Stimulated activated naive B cell treated with anti-CD40 and anti-IgM and Interleukin-4, amounts not matched to agents 10 μg/mL and 1 μg/mL and 100 μg/mL, for 72 hours (primary cell): ENCODE results near the gene CACNA1C.

ENCODE experiments used
- ATAC-seq, 2 donors: fragments of 150-1000 bp; cut with Tn5 transposase; replicated peaks; 2 replicates each; pipeline ENCODE4 v1.10.0; 2021; ENCODE audit warnings: moderate library complexity in 1 of 2
- DNase-seq: peaks from one replicate; pipeline ENCODE4 v3.0.0; 2021
- H3K27ac Mint-ChIP-seq: one replicate; pipeline ENCODE4 v1.8.0; 2022; ENCODE audit warnings: mild to moderate bottlenecking, mixed read lengths
- H3K27me3 Mint-ChIP-seq, 2 donors: one replicate each; pipeline ENCODE4 v1.8.0; 2022; ENCODE audit warnings: mixed read lengths in 2 of 2
- H3K36me3 Mint-ChIP-seq, 2 donors: one replicate each; pipeline ENCODE4 v1.8.0; 2022; ENCODE audit warnings: mixed read lengths in 2 of 2, mild to moderate bottlenecking in 1 of 2
- H3K4me1 Mint-ChIP-seq, 2 donors: one replicate each; pipeline ENCODE4 v1.8.0; 2022; ENCODE audit warnings: mixed read lengths in 2 of 2, mild to moderate bottlenecking in 1 of 2
- H3K4me3 Mint-ChIP-seq, 2 donors: one replicate each; pipeline ENCODE4 v1.8.0; 2022; ENCODE audit warnings: mild to moderate bottlenecking in 2 of 2, mixed read lengths in 2 of 2, moderate library complexity in 1 of 2
- H3K9me3 Mint-ChIP-seq, 2 donors: one replicate each; pipeline ENCODE4 v1.8.0; 2022; ENCODE audit warnings: mixed read lengths in 2 of 2, mild to moderate bottlenecking in 1 of 2

The CACNA1C gene

DNA sequence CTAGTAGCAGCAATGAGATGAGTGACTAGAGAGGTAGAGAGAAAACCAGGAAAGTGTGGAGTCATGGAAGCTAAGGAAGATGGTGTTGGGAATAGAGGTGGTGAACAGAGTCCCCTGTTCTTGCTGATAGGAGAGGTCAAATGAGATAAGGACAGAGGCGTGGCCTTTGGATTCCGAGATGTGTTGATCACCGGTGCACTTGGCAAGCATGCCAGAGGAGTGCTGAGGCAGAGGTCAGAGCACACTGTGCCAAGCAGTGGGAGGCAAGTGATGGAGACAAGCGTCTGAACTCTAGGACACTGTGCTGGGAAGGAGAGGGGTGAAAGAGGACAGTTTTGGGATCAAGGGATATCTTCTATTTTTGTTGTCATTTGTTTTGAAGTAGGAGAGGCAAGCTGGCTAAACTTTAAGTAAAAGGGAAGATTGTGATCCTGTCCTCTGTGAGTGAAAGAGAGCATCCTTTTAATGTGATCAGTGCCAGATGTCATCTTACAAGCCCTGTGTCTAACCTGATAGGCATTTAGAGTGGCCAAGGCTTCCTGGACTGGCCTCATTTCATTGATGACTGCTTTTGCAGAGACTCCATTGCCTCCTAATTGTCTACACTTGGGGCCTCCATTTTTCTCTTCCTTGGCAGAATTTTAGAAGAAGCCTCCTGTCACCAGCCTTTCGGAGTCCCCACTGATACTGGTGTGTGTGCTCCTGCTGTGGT, 336.4 kb downstream of the CACNA1C start:
- ATAC-seq, result no peak
- Mint-ChIP-seq H3K4me1 (no peaks in the 10 kb centered on the region), H3K9me3 (no peaks in the 10 kb centered on the region), H3K36me3 (no peaks in the 10 kb centered on the region), H3K4me3 (no peak overlapping the region), H3K27ac (no peak overlapping the region), H3K27me3 (peaks cover 0 to 12% of the 10 kb centered on the region in 2 donors)
- DNase-seq, result no peak

DNA sequence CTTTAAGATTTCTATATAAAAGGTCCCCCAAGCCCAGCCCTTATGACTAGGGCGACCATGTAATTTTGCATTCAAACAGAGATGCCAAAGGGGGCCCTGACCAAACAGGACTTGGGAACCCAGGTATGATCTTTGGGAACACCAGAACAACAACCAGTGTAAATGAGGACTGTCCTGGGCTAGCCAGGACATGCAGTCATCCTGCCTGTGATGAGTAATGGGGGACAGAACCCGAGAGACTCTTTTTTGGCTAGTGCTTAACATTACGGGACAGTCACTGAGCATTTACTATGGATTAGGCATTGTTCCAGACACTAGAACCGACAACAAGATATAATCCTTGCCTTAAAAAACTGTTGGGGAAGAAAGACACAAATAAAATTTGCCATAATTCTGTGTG, 337.3 kb downstream of the CACNA1C start:
- ATAC-seq (no peak), DNase-seq (no peak)
- no peaks in the 10 kb centered on the region for H3K4me1 Mint-ChIP-seq
- no peak overlapping the region for H3K4me3 Mint-ChIP-seq
- H3K27ac Mint-ChIP-seq, result peak overlapping the region; percentile 1
- no peaks in the 10 kb centered on the region for H3K9me3 Mint-ChIP-seq
- peaks cover 0 to 12% of the 10 kb centered on the region in 2 donors for H3K27me3 Mint-ChIP-seq
- no peaks in the 10 kb centered on the region for H3K36me3 Mint-ChIP-seq

DNA sequence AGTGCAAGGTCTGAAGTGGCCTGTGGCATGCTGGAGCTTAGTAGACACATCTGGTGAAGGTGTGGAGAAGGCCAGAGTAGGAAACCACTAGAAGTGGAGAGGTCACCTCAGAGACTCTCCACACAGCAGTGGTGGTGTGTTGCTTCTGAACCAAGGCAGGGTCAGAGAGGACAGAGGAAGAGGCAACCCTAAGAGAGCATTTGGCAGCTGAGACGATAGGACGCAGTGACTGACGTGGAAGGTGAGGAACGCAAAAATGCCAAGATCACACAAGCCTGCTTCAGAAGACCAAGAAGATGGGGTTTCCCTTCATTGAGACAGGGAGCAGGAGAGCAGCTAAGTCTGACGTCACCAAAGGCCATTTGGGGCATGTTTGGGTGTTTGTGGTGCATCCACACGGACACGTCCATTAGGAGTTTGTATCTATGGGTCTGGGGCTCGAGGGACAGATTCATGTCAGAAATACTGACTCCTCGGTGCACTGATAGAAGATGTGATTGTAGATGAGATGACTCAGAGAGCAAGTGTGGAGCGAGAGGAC, 338.1 kb downstream of the CACNA1C start:
- no peak overlapping the region for H3K4me3 Mint-ChIP-seq
- peaks cover 0 to 12% of the 10 kb centered on the region in 2 donors for H3K27me3 Mint-ChIP-seq
- H3K9me3 Mint-ChIP-seq, result no peaks in the 10 kb centered on the region
- ATAC-seq, result no peak
- no peak for DNase-seq
- H3K36me3 Mint-ChIP-seq, result no peaks in the 10 kb centered on the region
- no peaks in the 10 kb centered on the region for H3K4me1 Mint-ChIP-seq
- no peak overlapping the region for H3K27ac Mint-ChIP-seq

DNA sequence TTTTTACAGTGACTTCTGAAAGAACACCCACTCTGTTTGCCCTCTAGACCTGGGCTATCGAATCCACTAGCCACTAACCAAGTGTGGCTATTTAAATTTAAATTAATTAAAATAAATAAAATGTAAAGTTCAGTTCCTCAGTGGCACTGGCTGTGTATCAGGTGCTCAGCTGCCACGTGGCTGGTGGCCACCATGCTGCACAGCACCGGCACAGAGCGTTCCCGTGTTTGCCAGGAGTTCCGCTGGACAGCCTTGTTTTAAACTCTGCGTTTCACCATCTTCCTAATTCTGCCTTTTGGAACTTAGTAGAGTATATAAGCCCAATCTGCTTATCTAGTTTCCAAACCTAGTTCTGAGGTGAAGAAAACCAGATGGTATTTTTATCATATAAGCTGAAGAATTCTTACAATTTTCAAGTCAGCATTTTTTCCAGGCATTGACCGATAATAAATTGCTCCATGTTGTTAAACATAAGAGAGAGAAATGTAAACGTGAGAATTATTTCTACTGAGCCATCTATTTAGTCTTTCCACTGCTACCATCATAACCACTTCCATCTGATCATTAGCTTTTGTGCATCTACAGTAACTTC, 339.0 kb downstream of the CACNA1C start:
- no peaks in the 10 kb centered on the region for H3K9me3 Mint-ChIP-seq
- DNase-seq (no peak), ATAC-seq (no peak)
- no peak overlapping the region for H3K4me3 Mint-ChIP-seq
- H3K27ac Mint-ChIP-seq, result no peak overlapping the region
- H3K4me1 Mint-ChIP-seq, result no peaks in the 10 kb centered on the region
- peaks cover 0 to 12% of the 10 kb centered on the region in 2 donors for H3K27me3 Mint-ChIP-seq
- H3K36me3 Mint-ChIP-seq, result no peaks in the 10 kb centered on the region

DNA sequence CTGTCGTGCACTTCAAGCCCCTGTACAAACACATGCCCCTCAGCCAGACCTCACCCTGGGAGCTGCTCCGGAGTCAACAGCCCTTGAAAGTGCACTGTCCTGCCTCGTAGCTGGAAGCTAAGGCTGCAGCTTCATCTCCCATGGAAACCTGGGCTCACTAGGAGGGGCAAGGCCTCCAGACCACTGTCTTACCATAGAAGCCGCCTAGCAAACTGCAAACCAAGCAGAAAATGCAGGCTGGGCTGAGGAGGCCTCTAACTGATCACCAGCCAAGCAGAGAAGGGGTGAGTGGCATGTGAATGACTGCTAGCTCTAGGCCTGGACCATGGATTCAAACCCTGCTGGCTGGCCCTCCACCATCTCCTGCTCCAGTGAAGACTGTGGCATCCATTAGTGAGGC, 340.2 kb downstream of the CACNA1C start:
- no peak overlapping the region for H3K27ac Mint-ChIP-seq
- no peak overlapping the region for H3K4me3 Mint-ChIP-seq
- H3K36me3 Mint-ChIP-seq, result no peaks in the 10 kb centered on the region
- ATAC-seq, result no peak
- DNase-seq, result no peak
- peaks cover 0 to 12% of the 10 kb centered on the region in 2 donors for H3K27me3 Mint-ChIP-seq
- no peaks in the 10 kb centered on the region for H3K9me3 Mint-ChIP-seq
- H3K4me1 Mint-ChIP-seq, result no peaks in the 10 kb centered on the region

DNA sequence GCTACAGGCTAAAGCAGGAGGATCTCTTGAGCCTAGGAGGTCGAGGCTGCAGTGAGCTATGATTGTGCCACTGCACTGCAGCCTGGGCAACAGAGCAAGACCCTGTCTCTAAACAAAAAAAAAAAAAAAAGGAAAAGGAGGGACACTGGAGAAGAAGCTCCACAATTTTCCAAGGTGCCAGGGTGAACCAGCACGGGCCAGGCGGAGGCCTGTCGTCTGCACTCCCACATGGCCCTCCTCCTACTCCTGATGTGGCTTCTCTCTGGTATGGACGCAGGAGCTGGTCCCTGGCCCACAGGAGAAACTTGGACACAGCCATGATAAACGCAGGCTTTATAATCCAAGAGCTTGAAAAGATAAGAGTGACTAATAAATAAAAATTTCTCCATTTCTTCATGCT, 341.2 kb downstream of the CACNA1C start:
- Mint-ChIP-seq H3K27ac (no peak overlapping the region), H3K36me3 (no peaks in the 10 kb centered on the region), H3K4me1 (no peaks in the 10 kb centered on the region), H3K27me3 (peaks cover 0 to 12% of the 10 kb centered on the region in 2 donors), H3K4me3 (no peak overlapping the region), H3K9me3 (no peaks in the 10 kb centered on the region)
- ATAC-seq (no peak), DNase-seq (no peak)

DNA sequence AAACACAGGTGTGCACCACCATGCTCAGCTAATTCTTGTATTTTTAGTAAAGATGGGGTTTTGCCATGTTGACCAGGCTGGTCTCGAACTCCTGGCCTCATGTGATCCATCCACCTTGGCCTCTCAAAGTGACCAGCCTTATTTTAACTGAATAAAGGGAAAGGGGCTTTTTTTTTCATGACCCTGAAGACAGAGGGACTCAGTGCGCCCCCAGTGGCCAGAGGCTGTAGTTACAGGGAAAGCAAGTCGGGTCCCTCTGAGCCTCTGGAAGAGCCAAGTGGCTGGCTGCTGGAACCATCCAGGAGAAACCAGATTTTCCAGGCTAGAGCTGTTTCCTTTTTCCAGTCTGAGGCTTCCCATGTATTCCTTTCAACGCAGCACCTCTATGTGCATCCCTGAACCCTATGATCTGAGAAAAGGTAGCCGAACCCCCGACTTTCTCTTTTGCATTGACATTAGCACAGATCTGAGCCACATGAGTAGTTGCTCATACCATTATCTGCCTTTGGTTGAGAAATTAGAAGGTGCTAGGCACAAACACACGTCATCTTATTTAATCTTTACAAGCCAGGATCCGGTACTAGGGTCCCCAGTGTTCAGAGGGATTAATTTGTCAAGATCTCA, 342.7 kb downstream of the CACNA1C start:
- no peak for ATAC-seq
- H3K27me3 Mint-ChIP-seq, result peaks cover 0 to 9% of the 10 kb centered on the region in 2 donors

DNA sequence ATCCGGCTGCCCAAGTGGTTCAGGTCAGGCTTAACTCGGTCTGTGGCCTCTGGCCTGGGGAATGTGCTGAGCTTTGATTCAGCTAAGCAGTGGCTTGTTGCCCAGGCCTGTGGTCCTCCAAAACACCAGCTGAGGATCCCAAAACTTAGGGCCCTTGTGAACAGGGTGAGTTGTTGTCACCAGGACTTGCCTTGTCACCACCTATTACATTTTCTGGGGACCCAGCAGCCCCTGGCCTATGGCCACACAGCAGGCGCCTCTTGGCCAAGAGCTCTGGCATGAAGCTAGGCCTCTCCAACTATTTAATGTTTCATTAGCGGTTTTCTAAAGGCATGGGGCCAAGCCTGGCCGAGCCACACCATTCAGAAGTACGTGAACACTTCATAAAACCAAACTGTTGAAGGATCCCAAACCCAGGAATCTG, 343.7 kb downstream of the CACNA1C start:
- Mint-ChIP-seq H3K36me3 (no peaks in the 10 kb centered on the region), H3K4me1 (no peaks in the 10 kb centered on the region), H3K4me3 (no peak overlapping the region), H3K27ac (no peak overlapping the region), H3K9me3 (no peaks in the 10 kb centered on the region), H3K27me3 (peaks cover 0 to under 1% of the 10 kb centered on the region in 2 donors)
- ATAC-seq (no peak), DNase-seq (no peak)

More for the DNA sequence above, 342.7 kb downstream of the CACNA1C start:
- Mint-ChIP-seq H3K9me3 (no peaks in the 10 kb centered on the region), H3K4me3 (no peak overlapping the region), H3K27ac (no peak overlapping the region), H3K36me3 (no peaks in the 10 kb centered on the region), H3K4me1 (no peaks in the 10 kb centered on the region)
- DNase-seq, result no peak

DNA sequence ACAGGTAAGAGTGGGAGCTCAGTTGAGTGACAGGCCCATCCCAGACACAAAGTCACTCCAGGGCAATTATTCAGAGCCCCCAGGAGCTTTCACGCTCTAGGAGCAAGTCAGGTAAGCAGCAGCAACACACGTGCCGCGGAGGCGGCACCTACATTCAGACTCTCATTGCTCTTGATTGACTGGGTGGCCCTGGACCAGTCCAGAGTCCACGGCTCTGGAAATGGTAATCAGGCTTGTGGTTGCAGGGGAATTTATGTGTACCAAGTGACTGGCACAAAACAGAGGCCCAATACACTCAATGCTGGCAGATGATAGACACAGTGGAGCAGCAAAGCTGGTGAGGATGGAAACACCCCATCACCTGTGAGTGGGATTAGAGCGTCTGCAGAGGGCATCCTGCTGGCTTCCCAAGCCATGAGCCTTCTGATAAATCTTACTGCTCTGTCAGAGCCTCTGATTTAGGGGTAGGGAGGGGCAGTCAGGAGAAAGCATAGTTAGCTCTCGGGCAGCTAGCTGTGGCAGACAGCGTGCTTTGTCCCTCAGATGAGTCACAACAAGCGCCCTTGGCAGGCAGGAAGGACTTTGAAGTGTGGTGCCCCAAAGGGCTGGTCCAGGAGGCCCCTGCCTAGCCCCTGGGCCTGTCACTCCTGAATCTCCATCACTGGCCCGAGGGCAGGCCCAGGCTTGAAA, 344.7 kb downstream of the CACNA1C start:
- H3K36me3 Mint-ChIP-seq, result no peaks in the 10 kb centered on the region
- no peak overlapping the region for H3K4me3 Mint-ChIP-seq
- no peaks in the 10 kb centered on the region for H3K27me3 Mint-ChIP-seq
- no peaks in the 10 kb centered on the region for H3K4me1 Mint-ChIP-seq
- no peak for DNase-seq
- H3K27ac Mint-ChIP-seq, result no peak overlapping the region
- ATAC-seq, result no peak
- H3K9me3 Mint-ChIP-seq, result no peaks in the 10 kb centered on the region

DNA sequence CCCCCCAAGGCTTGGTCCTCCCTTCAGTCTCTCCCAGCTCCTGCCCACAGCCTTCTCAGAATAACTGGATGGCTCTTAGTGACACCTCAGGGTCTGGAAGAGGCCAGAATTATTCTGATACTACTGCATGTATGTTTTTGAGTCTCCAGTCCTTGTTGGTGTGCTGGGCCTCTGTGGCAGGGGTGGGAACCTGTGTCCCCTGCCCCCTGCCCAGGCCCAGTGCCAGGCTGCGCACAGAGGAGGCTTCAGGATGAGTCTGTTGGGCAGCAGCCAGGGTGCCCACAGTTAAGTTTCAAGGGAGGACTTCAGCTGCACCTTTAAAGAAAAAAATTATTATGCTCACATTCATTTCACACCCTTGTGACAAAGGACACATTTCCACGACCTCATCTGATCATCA, 348.3 kb downstream of the CACNA1C start:
- DNase-seq (no peak), ATAC-seq (no peak)
- Mint-ChIP-seq H3K4me1 (peaks cover 0 to 2% of the 10 kb centered on the region in 2 donors), H3K27ac (no peak overlapping the region), H3K27me3 (no peaks in the 10 kb centered on the region), H3K9me3 (no peaks in the 10 kb centered on the region), H3K36me3 (no peaks in the 10 kb centered on the region), H3K4me3 (no peak overlapping the region)

DNA sequence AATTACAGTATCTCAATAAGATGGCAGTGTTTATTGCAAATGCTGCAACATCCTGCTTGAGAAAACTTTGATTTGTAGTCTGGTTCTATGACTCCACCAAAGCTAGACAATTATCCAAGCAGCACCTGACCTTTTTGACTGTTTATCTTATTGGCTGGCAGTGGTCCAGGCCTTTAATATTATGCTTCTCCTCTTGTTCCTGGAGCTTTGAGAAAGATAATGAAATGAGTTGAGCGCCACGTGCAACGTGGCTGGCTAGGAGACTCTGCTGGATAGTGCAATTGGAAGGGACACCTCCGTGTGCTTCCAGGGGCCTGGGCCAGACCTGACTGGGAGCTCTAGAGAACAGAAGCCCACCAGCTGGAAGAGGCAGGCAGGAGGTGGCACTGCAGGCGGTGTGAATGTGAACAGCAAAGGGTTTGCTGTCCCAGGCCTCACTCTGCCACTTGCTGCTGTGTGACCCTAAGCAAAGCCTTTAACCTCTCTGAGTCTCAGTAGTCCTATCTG, 349.3 kb downstream of the CACNA1C start:
- no peak overlapping the region for H3K4me3 Mint-ChIP-seq
- no peaks in the 10 kb centered on the region for H3K27me3 Mint-ChIP-seq
- no peak overlapping the region for H3K27ac Mint-ChIP-seq
- H3K9me3 Mint-ChIP-seq, result no peaks in the 10 kb centered on the region
- H3K4me1 Mint-ChIP-seq, result peaks cover 0 to 2% of the 10 kb centered on the region in 2 donors
- no peak for ATAC-seq
- no peaks in the 10 kb centered on the region for H3K36me3 Mint-ChIP-seq
- DNase-seq, result no peak

DNA sequence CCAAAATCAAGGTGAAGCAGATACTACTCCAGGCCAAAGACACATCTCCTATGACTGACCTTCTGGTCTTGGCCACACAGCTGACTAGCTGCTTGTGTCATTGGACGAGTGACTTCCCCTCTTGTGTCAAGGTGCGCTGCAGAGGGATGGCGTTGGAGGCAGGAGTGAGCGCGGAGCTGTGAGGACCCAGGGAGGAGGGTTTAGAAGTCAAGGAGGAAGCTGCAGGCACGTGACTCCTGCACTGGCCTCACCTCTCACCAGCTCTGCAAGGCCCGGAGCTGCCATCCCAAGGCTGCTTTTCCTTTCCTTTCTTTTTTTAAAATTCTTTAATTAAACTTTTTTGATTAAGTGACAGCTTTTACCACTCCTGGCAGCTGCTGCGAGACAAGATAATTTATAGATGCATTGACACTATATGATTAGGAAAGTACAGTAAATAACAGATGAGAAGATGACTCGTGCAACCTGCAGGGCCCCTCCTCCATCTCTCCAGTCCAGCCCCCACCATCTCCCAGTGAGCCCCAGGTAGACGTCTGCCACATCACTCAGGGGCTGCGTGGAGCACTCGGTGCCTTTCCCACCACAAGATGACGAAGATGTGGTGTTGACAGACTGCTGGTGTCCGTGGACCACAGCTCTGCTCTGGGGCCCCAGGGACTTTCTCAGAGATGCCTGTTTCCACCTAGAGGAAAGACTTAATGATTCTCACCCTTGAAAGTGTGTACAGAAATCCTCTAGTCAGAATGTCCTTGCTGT, 350.6 kb downstream of the CACNA1C start:
- DNase-seq (no peak), ATAC-seq (peak in 1 of 2 donors; percentile 31)
- peaks cover 0 to 2% of the 10 kb centered on the region in 2 donors for H3K4me1 Mint-ChIP-seq
- H3K27me3 Mint-ChIP-seq, result no peaks in the 10 kb centered on the region
- H3K9me3 Mint-ChIP-seq, result no peaks in the 10 kb centered on the region
- no peak overlapping the region for H3K27ac Mint-ChIP-seq
- H3K36me3 Mint-ChIP-seq, result no peaks in the 10 kb centered on the region
- no peak overlapping the region for H3K4me3 Mint-ChIP-seq

DNA sequence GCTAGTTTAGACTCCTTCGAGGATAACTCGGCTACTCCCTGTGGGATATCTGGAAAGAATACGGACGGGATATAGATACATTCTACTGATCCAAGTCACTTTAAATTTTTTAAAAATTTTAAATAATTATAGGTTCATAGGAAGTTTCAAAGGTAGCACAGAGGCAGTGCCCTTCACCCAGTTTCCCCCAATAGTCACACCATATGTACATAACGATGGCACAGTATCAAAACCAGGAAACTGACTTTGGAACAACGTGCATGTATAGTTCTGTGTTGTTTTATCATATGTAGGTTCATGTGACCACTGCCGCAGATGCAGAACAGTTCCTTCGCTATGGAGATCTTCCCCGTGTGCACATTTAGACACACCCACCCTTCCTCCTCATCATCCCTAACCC, 352.3 kb downstream of the CACNA1C start:
- peaks cover 0 to 4% of the 10 kb centered on the region in 2 donors for H3K27me3 Mint-ChIP-seq
- no peak overlapping the region for H3K4me3 Mint-ChIP-seq
- ATAC-seq (no peak), DNase-seq (no peak)
- no peaks in the 10 kb centered on the region for H3K9me3 Mint-ChIP-seq
- no peak overlapping the region for H3K27ac Mint-ChIP-seq
- no peaks in the 10 kb centered on the region for H3K36me3 Mint-ChIP-seq
- peaks cover 0 to 2% of the 10 kb centered on the region in 2 donors for H3K4me1 Mint-ChIP-seq

DNA sequence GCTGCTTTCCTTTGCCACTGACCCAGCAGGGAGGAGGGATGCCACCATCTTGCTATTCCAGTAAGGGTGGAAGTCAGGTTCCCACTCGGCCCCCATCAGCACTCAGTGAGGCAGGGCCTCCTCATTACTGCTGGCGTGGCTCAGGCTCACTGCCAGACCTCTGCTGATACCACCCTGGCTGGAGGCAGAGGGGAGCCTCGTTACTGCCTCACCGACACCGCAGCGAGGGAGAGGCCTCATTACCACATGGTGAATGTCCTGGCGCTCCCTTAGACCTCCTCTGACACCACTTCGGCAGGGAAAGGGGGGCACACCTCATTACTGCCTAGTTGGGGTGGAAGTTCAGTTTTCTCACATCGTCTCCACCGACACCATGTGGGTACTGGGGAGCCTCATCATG, 354.1 kb downstream of the CACNA1C start:
- peaks cover 0 to 4% of the 10 kb centered on the region in 2 donors for H3K27me3 Mint-ChIP-seq
- H3K4me1 Mint-ChIP-seq, result peaks cover 0 to 2% of the 10 kb centered on the region in 2 donors
- DNase-seq, result no peak
- H3K36me3 Mint-ChIP-seq, result no peaks in the 10 kb centered on the region
- no peak overlapping the region for H3K4me3 Mint-ChIP-seq
- no peak overlapping the region for H3K27ac Mint-ChIP-seq
- no peaks in the 10 kb centered on the region for H3K9me3 Mint-ChIP-seq
- ATAC-seq, result no peak
